T-helper 2 cell (primary cell): ENCODE results near the gene SFXN2.
"Not testable (repeated sequence)": the region's sequence is repeated elsewhere in the genome, so short reads cannot be mapped to it uniquely, and the experiment has no call there.

Source experiments
- DNase-seq, 5 experiments: peaks; one replicate each; pipeline versions ENCODE4 v3.0.0 to v3.0.0-alpha.2; 2012 to 2022

The SFXN2 gene

DNA sequence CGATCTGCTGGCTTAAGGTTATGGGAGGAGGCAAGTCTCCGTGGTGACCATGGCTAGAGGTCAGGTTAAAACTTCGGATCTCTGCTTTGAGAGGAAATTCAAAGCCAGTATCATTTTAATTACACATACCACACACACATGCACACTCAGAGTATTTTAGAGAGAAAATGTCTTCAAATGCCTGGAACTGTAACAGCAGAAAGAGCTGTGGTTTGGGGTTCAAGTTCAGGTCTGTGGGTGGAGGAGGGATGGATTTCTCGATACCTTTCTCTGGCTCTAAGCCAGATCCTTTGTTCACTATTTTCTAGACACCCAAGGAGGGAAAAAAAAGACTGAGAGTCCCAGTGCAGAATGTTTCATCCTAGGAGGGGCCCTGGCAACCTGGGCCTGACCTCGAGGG lies 32.7 kb upstream of the SFXN2 start:
- DNase-seq: no peak

DNA sequence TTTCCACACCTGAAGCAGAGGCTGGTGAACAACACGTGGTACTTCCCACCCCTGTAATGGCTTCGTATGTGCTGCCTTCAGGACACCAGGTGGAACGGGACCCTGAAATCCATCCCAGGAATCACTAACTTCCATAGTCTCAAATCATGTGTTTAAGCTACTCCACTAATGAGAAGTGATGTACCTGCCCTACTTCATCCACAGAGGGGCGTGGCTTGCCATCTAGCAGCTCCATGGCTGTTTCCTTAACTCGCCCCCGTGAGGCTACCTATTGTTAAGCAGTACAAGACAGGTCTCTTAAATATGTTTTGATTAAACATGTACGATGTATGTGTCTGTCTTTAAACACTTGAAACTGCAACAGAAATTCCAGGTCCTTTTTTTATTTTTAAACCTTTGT lies 32.0 kb upstream of the SFXN2 start:
- no peak for DNase-seq

DNA sequence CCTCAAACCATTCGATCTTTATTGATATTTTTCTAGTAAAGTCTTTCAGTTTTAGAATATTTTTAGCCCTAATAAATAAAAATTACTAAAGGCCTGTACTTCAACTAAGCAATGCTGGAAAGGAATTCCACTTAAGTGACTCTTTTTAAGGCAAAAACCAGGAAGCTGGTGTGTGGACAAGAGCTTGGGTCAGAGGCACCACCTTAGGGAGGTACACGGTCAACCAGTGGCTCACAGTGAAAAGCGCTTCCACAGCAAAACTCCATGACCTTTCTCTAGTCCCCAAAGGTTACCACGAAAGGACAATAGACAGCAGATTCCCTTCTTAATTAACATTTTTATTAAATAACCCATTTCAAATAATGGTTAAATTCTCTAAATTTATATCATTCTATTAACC lies 31.5 kb upstream of the SFXN2 start:
- DNase-seq: no peak

DNA sequence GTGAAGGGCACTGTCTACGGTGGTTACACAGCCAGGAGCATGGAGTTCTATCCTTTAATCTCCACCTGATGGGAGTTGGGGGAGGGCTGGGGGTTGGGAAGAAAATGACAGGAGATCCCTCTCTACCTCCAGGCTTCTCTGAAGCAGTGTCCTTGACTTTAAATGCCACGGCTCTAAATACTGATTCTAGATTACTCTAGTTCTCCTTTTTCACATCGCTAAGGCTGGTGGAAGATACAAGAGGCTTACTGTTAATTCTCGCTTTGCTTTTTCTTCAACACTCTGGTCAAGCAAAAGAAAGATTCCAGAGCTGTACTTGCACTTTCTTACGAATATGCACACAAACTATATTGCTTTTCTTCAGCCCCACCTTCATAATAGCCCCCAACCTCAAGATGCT lies 30.7 kb upstream of the SFXN2 start:
- DNase-seq: no peak

DNA sequence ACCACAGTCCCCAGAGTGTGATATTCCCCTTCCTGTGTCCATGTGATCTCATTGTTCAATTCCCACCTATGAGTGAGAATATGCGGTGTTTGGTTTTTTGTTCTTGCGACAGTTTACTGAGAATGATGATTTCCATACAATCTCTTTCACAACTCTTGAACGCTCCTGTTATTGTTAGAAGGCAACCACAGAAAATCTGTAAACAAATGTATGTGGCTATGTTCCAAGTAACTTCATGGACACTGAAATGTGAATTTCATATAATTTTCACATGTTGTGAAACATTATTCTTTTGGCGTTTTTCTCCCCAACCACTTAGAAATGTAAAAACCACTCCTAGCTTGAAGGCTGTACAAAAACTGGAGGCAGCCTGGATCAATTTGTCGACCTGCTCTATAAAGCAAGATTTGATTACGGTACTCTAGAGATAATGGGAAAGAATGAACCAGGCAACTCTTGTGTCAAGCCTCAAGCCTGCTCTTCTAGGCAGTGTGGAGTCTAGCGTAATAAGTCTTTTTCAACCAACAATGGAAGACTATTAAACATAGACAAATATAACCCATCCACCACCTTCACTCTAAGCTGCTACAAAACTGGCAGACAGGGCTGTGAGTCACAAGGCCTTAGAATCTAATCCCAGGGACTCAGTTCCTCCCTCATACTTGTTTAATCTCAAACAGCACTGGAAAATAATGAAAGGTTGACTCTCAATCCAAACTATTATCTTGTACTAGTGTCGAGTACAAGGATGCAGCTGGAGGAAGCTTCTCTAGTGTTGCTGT lies 23.0 kb upstream of the SFXN2 start:
- DNase-seq: no peak

DNA sequence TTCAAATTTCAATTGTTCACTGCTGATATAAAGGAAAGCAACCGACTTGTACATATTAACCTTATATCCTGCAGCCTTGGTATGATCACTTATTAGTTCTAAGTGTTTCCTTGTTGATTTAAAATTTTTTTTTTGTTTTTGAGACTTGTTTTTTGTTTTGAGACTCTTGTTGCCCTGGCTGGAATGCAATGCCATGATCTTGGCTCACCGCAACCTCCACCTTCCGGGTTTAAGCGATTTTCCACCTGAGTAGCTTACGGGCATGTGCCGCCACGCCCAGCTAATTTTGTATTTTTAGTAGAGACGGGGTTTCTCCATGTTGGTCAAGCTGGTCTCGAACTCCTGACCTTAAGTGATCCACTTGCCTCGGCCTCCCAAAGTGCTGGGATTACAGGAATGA lies 19.0 kb upstream of the SFXN2 start:
- not testable (repeated sequence) for DNase-seq

DNA sequence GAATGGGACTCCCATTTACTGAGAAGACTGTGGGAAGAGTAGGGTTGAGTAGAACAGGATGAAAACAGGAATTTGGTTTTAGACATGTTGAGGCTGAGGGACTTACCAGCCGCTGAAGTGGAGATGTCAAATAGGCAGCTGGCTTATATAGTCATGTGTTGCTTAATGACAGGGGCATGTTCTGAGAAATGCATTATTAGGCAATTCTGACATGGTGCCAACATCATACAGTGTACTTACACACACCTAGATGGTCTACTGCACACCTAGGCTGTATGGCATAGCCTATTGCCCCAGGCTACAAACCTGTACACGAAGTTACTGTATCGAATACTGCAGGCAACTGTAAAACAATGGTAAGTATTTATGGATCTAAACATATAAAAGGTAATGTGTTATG lies 17.7 kb upstream of the SFXN2 start:
- no peak for DNase-seq

DNA sequence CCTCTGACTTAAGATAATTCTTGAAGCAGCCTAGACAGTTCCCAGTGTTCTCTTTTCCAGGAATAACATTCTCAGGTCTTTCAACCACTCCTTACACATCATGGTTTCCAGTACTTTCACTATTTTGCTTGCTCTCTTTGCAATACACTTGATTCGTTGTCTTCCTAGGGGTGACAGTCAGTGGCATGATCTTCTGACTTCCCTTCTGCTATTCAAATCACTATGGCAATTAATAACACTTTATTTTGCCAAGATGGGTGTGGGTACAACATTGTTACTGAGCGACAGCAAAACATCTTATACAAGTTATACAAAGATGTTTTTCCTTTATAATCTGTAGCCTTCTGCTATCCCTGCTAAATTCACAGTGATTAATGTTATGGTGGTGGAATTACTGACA lies 15.5 kb upstream of the SFXN2 start:
- no peak for DNase-seq

DNA sequence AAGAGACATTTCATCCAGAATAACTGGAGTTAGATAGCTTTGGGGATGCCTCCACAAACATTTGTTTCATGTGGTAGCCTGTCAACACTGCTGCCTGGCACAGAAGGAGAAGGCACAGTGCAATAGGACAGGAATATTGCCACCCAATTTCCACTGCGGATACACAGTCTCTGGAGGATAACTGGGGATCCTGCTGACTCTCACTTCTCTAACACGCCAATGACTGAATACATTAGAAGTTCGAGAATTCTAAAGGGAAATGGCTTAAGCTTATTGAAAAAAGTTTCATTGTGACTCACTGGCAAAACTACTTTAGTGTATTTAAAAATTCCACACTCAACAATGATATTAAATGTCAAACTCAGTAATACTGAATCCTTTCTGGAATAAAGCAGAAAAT lies 13.2 kb upstream of the SFXN2 start:
- DNase-seq: no peak

DNA sequence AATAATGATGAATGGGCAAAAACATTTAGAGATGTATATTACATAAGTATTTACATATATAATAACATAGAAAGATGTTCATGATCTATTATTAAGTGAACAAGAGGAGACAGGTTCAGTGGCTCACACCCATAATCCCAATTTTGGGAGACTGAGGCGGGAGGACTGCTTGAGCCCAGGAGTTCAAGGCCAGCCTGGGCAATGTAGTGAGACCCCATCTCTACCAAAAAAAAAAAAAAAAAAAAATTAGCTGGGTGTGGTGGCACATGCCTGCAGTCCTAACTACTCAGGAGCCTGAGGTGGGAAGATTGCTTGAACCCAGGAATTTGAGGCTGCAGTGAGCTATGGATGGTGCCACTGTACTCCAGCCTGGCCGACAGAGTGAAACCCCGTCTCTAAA lies 12.6 kb upstream of the SFXN2 start:
- no peak for DNase-seq

DNA sequence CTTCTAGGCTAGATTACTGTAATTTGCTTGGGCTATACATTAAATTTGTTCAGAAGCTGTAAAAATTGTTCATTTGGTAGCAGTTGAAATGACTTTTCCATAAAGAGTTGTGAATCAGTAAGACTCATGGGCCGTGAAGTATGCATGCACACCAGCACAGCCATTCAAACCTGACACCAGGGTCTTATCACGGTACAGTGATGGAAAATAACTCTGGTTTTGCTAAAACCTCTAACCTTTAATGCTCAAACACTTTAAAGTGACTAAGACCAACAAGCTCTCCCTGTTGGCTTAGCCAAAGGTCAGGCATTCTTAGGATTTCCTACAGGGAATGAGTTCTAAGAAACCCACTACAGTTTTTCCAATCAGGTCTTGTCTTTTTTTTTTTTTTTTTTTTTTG lies 11.7 kb upstream of the SFXN2 start:
- no peak for DNase-seq

DNA sequence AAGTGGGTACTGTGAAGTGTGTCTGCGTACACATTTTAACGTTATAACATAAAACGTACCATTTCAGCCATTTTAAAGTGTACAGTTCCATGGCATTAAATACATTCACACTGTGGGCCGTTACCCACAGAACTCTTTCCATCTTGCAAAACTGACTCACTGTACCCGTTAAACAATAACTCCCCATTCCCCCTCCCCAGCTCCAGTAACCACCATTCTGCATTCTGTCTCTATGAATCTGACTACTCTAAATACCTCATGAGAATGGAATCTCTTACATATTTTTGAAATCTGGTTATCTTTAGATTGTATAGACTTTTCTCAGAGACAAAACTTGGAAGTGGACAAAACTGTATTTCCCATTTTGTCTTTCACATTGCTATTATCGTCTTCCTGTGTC lies 9.5 kb upstream of the SFXN2 start:
- DNase-seq: no peak

DNA sequence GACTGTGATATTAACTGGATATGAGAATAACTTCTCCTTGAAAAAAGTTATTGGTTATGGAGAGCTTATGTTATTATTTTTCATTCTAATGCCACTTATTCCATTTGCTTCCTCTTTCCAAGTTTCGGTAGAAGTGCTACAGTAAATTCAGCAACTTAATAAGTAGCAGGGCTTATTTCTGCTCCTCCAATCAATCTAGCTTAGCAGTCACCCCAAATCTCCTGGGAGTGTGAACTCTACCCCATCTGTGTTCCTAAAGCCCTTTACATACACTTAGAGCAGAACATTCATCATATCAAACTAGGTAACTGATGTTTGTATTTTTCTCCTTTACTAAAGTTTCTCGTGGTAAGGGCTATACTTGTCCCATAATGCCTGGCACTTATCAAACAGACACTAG lies 8.9 kb upstream of the SFXN2 start:
- no peak for DNase-seq

DNA sequence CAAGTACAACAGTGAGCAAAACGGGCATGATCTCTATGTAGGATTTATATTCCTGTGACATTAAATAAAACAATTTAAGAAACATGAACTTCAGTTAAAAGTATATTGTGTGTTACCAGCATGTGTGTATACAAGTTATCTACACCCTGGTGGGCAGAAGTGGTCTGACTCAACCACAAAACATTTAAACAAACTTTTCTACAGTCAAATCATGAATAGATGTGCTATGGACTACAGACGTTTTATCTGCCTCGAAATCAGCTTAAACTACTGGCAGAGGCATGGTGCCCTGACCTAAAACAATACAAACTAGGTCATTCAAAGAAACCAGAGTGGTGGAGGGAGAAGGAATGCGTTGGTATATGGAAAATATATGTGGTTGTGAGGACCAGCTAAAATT lies 3.8 kb upstream of the SFXN2 start:
- peak in 2 of 5 experiments; percentile 19 to 88 for DNase-seq

DNA sequence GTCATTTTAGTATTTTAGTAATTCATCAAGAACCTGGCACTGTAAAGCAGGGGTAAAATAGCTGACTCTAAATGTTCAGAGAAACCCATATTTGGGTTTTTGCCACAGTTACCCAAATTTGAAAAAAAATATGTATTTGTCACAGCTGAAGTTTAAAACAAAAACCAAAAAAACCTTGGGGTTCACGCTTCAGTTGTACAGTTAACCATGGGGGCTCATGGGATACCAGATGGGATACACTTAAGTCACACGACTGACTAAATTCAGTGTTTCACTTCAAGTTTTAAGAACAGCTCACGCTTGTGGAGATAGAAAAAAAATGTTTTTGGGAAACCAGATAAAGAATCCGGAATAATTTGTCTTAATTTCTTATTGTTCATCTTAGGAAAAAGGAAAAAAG lies 2.3 kb upstream of the SFXN2 start:
- peak in 1 of 5 experiments; percentile 25 for DNase-seq

DNA sequence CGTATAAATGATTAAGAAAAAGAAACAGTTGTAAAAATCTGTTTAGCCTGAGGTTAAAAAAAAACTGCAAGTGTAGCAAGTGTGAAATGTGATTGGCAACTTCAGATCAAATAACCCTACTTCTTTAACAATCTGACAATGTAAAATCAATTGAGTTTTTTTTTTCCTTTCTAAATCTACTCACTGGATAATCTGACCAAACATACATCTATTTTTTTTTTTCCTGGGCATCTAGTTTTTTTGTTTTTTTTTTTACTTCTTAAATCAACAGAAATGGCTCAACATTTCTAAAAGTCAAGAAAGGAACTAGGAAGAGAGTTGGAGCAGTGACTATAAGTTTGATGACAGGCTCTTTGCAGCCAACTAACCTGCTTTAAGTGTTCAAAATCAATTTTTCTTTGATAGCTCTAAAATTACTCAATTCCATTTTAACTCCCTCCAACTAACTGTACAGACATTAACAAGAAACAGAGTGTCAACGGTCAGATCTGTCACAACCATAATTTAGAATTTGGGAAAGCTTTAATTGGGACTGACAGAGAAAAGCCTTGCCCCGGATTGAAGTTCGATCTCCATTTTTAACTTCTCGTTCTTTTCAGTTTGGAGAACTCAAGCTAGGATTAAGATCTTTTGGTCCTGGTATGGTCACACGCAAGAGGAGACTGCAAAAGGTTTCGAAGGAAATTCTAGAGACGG lies 1.4 kb upstream of the SFXN2 start:
- no peak for DNase-seq

DNA sequence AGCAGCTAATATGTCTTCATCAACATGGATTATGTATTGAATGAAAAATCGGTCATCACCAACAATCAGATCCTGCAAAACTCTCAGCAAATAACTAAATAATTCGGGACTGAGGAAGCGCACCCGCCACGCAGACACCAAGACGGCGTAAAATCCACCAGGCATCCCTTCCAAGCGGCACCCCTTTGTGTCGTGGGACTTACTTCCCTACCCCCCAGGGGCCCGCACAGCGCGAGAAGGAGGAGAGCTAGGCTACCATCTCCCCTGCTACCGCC lies 960 bp upstream of the SFXN2 start:
- DNase-seq: no peak

DNA sequence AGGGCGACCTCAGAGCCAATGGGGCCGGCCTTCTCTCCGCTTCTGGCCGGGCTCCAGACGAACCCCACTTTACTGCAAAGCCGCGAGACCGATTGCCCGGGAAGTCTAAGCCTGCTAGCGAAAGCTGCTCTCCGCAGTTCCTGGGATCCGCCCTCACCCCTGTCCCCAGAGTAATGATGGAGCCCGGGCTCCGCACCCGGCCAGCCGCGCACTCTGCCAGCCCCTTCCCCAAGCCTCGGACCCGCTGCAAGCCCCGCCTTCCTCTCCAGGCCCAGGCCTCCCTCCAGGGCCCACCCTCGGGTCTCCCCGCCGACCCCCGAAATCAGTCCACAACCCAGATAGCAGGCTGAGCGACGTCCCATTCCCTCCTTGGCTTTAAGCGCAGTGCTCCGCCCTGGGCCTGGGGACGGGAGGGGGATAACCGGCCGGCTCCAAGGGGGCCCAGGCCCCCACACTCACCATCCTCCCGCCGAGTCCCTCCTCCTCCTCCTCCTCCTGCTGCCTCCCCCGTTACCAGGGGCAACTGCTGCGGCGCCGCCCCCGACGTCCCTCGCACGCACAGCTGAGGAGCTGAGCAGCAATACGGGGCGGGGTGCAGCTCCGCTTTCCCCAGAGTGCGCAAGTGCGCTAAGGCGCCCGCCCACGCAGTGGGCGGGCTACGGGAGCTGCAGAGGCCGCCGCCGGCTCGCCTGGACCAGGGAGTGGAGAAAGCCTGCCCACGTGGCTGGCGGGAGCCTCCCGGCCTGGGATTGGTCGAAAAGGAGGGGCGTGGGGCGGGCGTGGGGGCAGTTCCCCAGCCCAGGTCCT lies 419 bp upstream of the SFXN2 start, which contains the start of gene ARL3:
ARL3 (minus strand) TSS at position 584 of the 807 bp plus-strand sequence; CDS start at position 462, 122 bp downstream.
- peak; percentile 82 to 99 (median 91) for DNase-seq

DNA sequence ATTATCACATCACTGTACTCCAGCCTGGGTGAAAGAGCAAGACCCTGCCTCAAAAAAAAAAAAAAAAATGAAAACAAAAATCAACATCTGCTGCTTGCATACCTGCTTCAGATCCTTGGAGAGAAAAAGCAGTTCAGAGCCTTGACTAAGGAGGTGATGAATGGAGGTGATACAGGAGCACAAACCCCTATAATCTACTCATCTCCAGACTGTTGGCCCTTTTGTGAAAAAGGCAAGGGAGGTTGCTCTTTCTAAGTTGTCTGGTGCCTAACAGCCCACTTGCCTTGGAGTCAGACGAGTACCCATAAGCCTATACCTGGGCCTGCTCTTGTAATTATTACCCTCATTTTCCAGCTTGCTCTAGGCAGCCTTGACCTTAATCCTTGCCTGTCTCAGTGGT lies 1.4 kb downstream of the SFXN2 start:
- DNase-seq: peak in 1 of 5 experiments; percentile 28

DNA sequence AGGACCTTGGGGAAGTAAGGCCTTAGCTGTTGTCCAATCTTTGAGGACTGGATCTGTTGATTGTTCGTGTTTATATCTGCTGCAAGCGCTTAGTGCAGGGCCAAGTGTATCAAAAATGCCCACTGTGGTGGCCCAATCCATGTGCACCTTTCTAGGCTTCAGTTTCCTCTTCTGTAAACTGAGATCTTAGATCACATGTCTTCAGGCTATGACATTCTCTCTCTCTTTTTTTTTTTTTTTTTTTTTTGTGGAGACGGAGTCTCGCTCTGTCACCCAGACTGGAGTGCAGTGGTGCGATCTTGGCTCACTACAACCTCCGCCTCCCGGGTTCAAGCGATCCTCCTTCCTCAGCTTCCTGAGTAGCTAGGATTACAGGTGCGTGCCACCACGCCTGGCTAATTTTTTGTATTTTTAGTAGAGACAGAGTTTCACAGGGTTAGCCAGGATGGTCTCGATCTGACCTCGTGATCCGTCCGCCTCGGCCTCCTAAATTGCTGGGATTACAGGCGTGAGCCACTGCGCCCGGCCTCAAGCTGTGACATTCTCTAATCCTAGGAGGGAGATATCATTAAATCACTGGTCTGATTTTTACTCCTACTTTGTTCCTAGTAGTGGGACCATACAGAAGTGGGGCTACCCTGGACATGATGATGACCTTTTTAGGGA lies 2.6 kb downstream of the SFXN2 start:
- DNase-seq: not testable (repeated sequence)

DNA sequence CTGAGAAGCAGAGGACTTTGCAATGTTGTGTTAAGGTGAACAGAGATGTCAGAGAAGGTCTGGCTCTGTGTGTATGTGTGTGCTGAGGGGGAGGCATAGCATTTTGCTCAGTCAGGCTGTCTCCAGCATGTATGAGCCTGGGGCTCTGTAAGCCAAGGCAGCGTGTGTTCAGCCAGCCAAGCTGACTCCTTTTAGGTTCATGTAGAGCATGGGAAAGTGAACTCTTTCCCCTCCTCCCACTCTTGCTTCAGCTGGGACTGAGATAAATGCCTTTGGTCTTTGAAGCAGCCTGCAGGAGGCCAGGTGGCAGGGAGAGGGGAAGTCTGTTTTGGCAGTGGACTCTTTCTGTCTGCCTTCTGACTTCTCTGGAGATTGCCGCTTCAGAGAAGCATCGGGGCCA lies 3.8 kb downstream of the SFXN2 start:
- no peak for DNase-seq

DNA sequence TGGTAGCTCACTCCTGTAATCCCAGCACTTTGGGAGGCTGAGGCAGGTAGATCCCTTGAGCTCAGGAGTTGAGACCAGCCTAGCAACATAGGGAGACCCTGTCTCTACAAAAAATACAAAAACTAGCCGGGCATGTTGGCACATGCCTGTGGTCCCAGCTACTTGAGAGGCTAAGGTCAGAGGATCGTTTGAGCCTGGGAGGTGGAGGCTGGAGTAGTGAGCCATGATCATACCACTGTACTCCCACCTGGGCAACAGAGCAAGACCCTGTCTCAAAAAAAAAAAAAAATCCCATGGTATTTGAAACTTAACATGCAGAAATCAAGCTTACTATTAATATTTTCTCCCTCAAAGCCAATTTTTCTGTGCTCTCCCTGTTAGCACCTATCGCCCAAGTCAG lies 5.9 kb downstream of the SFXN2 start:
- no peak for DNase-seq

DNA sequence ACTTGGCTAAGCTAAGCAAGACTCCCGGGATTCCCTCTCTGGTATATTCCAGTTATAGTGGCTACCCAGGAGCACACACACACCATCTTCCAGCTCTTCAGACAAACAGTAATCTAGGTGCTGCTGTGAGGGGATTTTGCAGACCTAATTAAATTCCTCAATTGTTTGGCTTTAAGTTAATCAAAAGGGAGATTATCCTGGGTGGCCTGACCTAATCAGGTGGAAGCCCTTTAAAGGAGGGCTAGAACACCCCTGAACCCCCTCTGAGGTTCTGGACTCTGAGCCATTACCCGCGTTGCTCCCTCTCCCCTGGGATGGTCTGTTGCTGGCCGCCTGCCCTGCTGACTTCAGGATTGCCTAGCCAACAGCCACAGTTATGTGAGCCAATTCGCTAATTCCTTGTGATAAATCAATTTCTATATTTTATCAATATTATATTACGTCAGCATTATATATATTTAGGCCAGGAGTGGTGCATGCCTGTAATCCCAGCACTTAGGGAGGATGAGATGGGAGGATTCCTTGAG lies 6.4 kb downstream of the SFXN2 start:
- DNase-seq: no peak
